ENCODE data around the gene MORC4.

The MORC4 gene

DNA sequence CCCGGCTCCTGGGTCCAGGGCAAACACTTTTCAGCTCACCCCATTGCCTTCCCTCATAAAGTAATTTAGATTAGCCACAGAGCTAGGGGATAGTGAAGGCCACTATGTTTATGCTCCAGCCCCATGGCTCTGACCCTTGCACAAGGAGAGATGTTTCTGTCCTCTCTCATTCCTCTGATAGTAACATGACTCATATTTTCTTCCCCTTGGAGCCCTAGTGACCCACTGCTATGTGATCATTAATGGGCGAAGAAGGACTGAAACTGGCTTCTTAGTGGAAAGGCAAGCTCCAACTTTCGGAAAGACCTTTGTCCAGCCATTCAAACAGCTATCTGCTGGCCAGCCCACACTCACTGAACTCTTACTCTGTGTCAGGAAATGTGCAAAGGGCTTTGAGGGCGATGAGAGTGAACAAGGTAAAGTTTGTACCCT lies 67.5 kb downstream of the MORC4 start:
- TF ChIP-seq, protein P1, sequence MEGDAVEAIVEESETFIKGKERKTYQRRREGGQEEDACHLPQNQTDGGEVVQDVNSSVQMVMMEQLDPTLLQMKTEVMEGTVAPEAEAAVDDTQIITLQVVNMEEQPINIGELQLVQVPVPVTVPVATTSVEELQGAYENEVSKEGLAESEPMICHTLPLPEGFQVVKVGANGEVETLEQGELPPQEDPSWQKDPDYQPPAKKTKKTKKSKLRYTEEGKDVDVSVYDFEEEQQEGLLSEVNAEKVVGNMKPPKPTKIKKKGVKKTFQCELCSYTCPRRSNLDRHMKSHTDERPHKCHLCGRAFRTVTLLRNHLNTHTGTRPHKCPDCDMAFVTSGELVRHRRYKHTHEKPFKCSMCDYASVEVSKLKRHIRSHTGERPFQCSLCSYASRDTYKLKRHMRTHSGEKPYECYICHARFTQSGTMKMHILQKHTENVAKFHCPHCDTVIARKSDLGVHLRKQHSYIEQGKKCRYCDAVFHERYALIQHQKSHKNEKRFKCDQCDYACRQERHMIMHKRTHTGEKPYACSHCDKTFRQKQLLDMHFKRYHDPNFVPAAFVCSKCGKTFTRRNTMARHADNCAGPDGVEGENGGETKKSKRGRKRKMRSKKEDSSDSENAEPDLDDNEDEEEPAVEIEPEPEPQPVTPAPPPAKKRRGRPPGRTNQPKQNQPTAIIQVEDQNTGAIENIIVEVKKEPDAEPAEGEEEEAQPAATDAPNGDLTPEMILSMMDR (IDR thresholded peaks at IDR 0.05): no peak
- H3K4me1 Mint-ChIP-seq: peaks cover 6% of the 10 kb centered on the region
- H3K27me3 Mint-ChIP-seq (ENCODE audit: low read depth, poor library complexity): peaks cover 13% of the 10 kb centered on the region
- no peak overlapping the region for H3K27ac Mint-ChIP-seq
- H3K9me3 Mint-ChIP-seq: peaks cover 25% of the 10 kb centered on the region
- H3K4me3 Mint-ChIP-seq: no peak overlapping the region
- DNase-seq: no peak
- H3K36me3 Mint-ChIP-seq (ENCODE audit: low read depth): no peaks in the 10 kb centered on the region

DNA sequence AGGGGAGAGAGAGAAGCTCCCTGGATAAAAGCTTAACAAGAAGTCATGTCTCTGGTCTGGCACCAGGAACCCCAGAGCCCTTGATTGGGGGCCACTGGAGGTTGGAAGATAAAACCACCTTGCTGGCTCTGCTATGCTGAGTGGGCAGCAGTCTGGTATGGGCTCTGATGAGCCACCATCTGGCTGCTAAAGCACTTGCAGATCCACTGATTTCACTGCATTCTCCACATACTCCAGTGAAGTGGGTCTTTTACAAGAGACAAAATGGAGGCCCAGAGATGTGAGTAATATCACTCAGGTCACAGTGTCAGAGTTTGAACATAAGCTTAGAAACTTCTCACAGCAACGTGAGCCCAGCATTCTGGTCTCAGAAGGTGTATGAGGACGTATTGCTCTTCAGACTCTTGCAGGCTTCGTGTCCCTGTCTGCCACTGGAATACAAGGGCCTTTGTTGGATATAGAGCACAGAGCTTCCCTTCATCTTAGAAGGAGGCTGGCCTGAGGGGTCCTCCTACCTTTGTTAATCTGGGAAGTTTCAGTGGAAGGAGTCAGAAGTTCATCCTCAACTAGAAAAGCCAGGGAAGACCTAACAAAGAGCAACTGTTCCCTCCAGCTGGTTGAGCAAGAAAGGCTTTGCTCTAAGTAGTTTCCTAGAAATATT lies 68.1 kb downstream of the MORC4 start:
- peaks cover 6% of the 10 kb centered on the region for H3K4me1 Mint-ChIP-seq
- no peak overlapping the region for H3K27ac Mint-ChIP-seq
- H3K36me3 Mint-ChIP-seq (ENCODE audit: low read depth): no peaks in the 10 kb centered on the region
- H3K27me3 Mint-ChIP-seq (ENCODE audit: low read depth, poor library complexity): peaks cover 14% of the 10 kb centered on the region
- no peak overlapping the region for H3K4me3 Mint-ChIP-seq
- H3K9me3 Mint-ChIP-seq: peaks cover 25% of the 10 kb centered on the region
- DNase-seq: no peak
- TF ChIP-seq, protein P1 (IDR thresholded peaks at IDR 0.05): no peak

DNA sequence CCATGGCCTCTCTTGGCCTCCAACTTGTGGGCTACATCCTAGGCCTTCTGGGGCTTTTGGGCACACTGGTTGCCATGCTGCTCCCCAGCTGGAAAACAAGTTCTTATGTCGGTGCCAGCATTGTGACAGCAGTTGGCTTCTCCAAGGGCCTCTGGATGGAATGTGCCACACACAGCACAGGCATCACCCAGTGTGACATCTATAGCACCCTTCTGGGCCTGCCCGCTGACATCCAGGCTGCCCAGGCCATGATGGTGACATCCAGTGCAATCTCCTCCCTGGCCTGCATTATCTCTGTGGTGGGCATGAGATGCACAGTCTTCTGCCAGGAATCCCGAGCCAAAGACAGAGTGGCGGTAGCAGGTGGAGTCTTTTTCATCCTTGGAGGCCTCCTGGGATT lies 71.8 kb downstream of the MORC4 start:
- H3K9me3 Mint-ChIP-seq: peaks cover 25% of the 10 kb centered on the region
- peaks cover 6% of the 10 kb centered on the region for H3K4me1 Mint-ChIP-seq
- TF ChIP-seq, protein P1 (IDR thresholded peaks at IDR 0.05): no peak
- no peak overlapping the region for H3K4me3 Mint-ChIP-seq
- H3K36me3 Mint-ChIP-seq (ENCODE audit: low read depth): no peaks in the 10 kb centered on the region
- no peak for DNase-seq
- no peak overlapping the region for H3K27ac Mint-ChIP-seq
- peaks cover 14% of the 10 kb centered on the region for H3K27me3 Mint-ChIP-seq (ENCODE audit: low read depth, poor library complexity)

DNA sequence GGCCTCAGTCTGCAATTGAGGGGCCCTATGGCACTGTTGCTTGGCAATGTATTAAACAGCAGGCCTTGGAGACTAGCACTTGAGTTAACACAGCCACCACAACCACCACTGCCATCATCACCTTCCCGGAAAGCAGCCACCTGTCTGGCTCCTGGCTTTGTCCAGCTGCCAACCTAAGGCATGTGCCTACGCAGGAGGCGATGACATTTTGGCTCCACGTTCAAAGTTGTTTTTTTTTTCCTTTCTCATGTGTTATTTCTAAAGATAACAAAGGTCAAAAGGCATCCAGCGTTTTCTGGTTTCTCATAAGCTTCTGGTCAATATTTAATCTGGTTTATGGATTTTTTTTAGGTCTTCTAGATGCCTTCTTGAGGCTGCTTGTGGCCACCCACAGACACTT lies 72.3 kb downstream of the MORC4 start:
- peaks cover 20% of the 10 kb centered on the region for H3K9me3 Mint-ChIP-seq
- peaks cover 5% of the 10 kb centered on the region for H3K4me1 Mint-ChIP-seq
- no peaks in the 10 kb centered on the region for H3K36me3 Mint-ChIP-seq (ENCODE audit: low read depth)
- no peak overlapping the region for H3K27ac Mint-ChIP-seq
- TF ChIP-seq, protein P1 (IDR thresholded peaks at IDR 0.05): no peak
- no peak overlapping the region for H3K4me3 Mint-ChIP-seq
- no peak for DNase-seq
- peaks cover 9% of the 10 kb centered on the region for H3K27me3 Mint-ChIP-seq (ENCODE audit: low read depth, poor library complexity)

GRCh38 chrX:106927023-106927422 lies 73.0 kb downstream of the MORC4 start:
- Mint-ChIP-seq H3K9me3 (peaks cover 13% of the 10 kb centered on the region), H3K4me3 (no peak overlapping the region), H3K4me1 (no peaks in the 10 kb centered on the region), H3K36me3 (ENCODE audit: low read depth) (no peaks in the 10 kb centered on the region), H3K27ac (no peak overlapping the region), H3K27me3 (ENCODE audit: low read depth, poor library complexity) (peaks cover 5% of the 10 kb centered on the region)
- DNase-seq: no peak
- TF ChIP-seq, protein P1 (IDR thresholded peaks at IDR 0.05): no peak

DNA sequence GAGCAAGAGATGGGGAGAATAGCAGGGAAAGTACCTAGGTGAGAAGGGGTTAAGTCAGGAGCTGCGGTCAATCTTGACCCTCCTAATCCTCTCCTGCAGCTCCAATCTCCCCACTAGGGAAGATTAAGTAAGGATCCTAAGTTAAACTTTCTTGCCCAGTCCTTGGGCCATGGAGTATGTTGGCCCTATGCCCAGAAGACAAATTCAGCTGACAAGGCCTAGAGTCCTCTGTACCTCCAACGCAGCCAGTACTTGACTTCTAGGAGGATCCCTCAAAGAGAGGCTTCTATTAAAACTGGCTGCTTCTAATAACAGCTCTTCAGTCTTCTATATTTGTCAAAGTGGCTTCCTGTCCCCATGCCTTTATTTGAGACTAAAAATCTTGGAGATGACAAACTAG lies 78.4 kb downstream of the MORC4 start:
- peaks cover 9% of the 10 kb centered on the region for H3K27me3 Mint-ChIP-seq (ENCODE audit: low read depth, poor library complexity)
- H3K27ac Mint-ChIP-seq: no peak overlapping the region
- no peak for DNase-seq
- peaks cover 19% of the 10 kb centered on the region for H3K9me3 Mint-ChIP-seq
- TF ChIP-seq, protein P1 (IDR thresholded peaks at IDR 0.05): no peak
- H3K4me3 Mint-ChIP-seq: no peak overlapping the region
- H3K4me1 Mint-ChIP-seq: peaks cover 15% of the 10 kb centered on the region
- H3K36me3 Mint-ChIP-seq (ENCODE audit: low read depth): no peaks in the 10 kb centered on the region

All from nephron progenitor cell (in vitro differentiated cells).